Cardiac fibroblast (primary cell): ENCODE data around the gene KCNMA1.

Source experiments
- DNase-seq, 2 donors: peaks; one replicate each; pipeline versions ENCODE4 v3.0.0 to v3.0.0-alpha.2; 2010; ENCODE audit warnings: low read depth in 2 of 2
- H3K4me3 ChIP-seq, 2 donors: replicated peaks in 1 of 2; 1 replicate in 1 of 2; 2 replicates in 1 of 2; pipeline ENCODE4 v1.5.1; 2011; ENCODE audit warnings: low read depth in 2 of 2, low read length in 2 of 2, mild to moderate bottlenecking in 2 of 2, moderate library complexity in 1 of 2
- TF ChIP-seq, protein P1 (sequence below): IDR thresholded peaks from one replicate; pipeline ENCODE4 v1.5.1; 2011; ENCODE audit warnings: low read depth, mild to moderate bottlenecking, low read length, inconsistent platforms

Gene KCNMA1

DNA sequence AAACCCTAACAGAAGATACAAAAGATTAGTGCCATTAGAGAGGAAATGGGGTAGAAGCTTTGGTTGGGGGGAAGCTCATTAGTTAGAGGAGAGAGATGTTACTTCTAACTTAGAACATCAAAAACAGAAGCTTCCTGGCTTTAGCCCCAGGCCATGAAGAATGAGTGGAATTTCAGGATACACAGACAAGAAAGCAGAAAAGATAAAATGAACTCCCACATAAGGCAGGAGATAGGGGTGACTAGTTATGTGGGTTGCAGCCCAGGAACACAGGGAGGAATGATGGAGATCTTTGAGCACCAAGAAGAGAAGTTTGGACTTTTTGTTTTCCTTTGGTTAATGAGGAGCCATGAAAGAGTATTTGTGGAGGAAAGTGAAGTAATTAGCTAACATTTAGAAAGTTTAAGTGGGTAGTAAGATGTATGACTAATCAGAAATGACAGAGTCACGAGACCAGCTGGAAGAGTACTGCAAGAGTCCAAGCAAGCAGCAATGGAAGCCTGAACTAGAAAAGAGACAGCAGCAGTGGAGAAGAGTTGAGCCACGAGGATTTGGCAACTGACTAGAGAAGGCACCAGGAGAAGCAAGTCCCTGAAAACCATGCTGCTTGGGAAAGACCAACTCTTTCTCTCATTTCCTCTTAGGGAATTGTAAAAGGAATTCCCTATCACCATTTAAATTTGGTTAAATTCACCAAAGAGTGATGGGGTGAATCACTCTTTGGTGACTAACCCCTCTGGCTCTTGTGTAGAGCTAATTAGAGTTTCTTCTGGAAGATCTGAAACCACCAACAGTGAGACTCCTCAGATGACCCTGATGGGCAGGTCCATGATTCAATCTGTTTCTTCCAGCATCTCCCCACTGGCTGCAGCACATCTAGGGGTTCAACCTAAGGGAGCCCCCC lies 131.9 kb downstream of the KCNMA1 start:
- TF ChIP-seq, protein P1, sequence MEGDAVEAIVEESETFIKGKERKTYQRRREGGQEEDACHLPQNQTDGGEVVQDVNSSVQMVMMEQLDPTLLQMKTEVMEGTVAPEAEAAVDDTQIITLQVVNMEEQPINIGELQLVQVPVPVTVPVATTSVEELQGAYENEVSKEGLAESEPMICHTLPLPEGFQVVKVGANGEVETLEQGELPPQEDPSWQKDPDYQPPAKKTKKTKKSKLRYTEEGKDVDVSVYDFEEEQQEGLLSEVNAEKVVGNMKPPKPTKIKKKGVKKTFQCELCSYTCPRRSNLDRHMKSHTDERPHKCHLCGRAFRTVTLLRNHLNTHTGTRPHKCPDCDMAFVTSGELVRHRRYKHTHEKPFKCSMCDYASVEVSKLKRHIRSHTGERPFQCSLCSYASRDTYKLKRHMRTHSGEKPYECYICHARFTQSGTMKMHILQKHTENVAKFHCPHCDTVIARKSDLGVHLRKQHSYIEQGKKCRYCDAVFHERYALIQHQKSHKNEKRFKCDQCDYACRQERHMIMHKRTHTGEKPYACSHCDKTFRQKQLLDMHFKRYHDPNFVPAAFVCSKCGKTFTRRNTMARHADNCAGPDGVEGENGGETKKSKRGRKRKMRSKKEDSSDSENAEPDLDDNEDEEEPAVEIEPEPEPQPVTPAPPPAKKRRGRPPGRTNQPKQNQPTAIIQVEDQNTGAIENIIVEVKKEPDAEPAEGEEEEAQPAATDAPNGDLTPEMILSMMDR, result no peak
- DNase-seq, result peak; percentile 66 to 88
- H3K4me3 ChIP-seq, result no peak overlapping the region

DNA sequence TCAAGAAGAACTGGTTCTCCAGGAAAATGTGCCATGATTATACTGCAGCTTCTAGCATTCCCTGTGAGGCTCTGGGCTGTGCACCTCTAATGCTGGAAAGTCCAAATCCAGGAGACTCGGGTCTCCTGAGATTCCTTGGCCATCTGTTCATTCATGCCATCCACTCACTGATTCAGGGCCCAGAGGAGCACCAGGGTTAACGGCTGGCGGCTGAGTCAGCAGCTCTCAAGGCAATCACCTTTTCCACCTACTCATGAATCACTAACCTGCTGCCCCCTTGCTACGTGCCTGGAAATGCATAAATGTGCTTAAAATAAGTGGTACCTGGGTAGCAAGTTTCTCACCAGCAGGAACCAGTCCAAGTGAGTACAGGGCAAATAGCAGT lies 132.7 kb downstream of the KCNMA1 start:
- TF ChIP-seq, protein P1, result no peak
- H3K4me3 ChIP-seq, result no peak overlapping the region
- peak in 1 of 2 donors; percentile 48 for DNase-seq

DNA sequence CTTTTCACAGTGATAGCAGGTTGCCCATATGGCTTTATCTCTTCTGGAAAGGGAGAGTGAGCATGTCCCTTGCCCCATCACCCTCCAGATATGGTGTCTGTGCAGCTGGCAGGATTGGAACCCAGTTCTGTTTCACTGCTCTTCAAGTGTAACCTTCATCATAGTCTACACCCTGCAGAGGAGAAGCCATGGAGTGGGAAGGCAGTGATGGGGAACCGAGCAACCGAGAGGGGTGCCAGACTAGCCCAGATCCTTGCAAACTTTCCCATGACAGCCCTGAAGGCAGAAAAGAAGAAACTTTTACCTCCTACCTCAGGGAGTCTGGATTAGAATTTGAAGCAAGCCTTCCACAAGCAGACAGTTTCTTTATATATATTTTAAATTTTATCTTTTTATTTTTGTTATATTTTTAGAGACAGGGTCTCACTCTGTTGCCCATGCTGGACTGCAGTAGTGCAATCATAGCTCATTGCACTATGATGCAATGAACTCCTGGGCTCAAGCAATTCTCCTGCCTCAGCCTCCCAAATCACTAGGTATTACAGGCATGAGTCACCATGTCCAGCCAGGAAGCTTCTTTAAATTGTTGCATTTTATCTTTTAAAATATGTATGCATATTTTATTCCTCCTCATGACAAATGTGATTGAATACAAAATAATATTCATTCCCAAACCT lies 133.3 kb downstream of the KCNMA1 start:
- TF ChIP-seq, protein P1, result no peak
- DNase-seq, result peak; percentile 58 to 72
- no peak overlapping the region for H3K4me3 ChIP-seq

DNA sequence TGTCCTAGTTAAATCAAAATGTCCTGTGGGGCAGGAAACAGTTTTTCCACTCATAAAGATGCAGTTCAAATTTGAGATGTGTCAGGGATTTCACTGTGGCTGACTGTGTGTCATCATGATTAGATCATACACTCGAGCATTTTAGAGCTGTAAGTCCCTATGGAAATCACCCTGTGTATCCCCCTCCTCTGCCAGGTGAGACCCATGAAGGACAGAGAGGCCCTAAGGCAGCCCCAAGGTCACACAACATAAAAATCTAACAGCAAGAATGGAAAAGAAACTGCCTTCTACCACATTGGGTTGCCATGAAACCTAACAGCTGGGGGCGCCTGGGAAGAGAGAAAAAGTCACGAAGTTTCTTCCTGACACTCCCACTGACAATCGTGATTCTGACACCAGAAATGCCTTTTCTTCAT lies 135.8 kb downstream of the KCNMA1 start:
- no peak overlapping the region for H3K4me3 ChIP-seq
- TF ChIP-seq, protein P1, result no peak
- DNase-seq, result peak in 1 of 2 donors; percentile 59

DNA sequence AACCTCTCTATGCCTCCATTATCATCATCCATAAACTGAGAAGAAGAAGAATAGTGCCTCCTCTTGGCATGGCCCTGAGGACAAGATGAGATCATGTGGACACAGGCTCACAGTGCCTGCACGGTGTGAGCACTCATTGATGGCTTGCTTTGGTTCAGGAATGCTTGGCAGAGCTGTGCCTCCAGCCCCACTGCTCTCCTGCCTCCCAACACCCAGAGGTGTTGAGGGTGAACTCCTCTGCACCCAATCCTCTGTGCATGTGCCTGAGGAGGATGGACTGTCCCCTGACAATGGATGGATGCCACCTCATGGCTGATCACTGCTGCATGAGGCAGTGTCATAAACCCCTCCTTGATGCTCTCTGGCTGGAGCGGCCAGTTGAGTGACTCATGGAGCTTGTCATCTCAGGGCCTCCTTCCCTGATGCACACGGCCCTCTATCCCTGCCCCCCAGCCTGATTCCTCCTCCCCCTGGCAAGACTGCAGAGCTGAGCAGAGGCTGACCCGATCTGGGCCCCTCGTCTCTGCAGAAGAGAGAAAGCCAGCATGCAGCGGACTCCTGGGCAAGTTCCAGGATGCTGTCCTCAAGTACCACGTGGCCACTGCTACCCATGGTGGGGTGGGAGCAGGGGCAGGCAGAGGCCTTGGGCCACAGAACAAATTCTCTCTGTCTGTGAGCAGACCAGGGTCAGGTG lies 136.3 kb downstream of the KCNMA1 start:
- H3K4me3 ChIP-seq, result no peak overlapping the region
- TF ChIP-seq, protein P1, result no peak
- peak; percentile 86 to 90 for DNase-seq

DNA sequence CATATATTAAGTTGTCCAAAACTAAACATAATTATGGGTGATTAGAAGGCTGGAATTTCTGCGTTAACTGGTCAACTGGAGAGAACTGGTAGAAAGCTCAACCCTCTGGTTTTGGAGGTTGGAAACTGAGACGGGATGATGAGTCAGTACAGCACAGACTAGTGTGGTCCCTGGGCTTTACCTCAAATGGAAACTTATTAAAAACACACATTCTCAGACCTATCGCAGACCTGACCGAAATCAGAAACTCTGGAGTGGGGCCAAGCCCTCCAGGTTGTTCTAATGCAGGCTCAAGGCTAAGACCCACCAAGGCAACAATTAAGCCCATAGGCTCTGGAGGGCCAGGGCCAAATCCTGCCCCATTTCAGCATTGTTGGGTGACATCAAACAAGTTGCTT lies 136.9 kb downstream of the KCNMA1 start:
- TF ChIP-seq, protein P1, result no peak
- H3K4me3 ChIP-seq, result no peak overlapping the region
- no peak for DNase-seq
